T follicular helper cell (primary cell): ENCODE measurements around the gene MLLT10.

ENCODE experiments used
- DNase-seq: peaks from one replicate; pipeline ENCODE4 v3.0.0-alpha.2; 2020; ENCODE audit warnings: low read depth

Gene MLLT10

GRCh38 chr10:21634599-21635365 lies 100.8 kb downstream of the MLLT10 start:
- DNase-seq, result no peak

GRCh38 chr10:21637795-21638194 lies 103.8 kb downstream of the MLLT10 start:
- DNase-seq, result no peak

GRCh38 chr10:21638681-21639080 lies 104.6 kb downstream of the MLLT10 start:
- no peak for DNase-seq

GRCh38 chr10:21648040-21648439 lies 114.0 kb downstream of the MLLT10 start:
- DNase-seq, result no peak

GRCh38 chr10:21649454-21649872 lies 115.4 kb downstream of the MLLT10 start:
- no peak for DNase-seq

GRCh38 chr10:21650353-21650752 lies 116.3 kb downstream of the MLLT10 start:
- DNase-seq, result no peak

GRCh38 chr10:21655236-21655635 lies 121.2 kb downstream of the MLLT10 start:
- DNase-seq, result no peak

- no peak for DNase-seq
Measured at GRCh38 chr10:21655687-21656086, 121.7 kb downstream of the MLLT10 start.

GRCh38 chr10:21661087-21661486 lies 127.1 kb downstream of the MLLT10 start:
- no peak for DNase-seq

GRCh38 chr10:21661935-21662334 lies 127.9 kb downstream of the MLLT10 start:
- no peak for DNase-seq

- DNase-seq, result no peak
Measured at GRCh38 chr10:21662635-21663034, 128.6 kb downstream of the MLLT10 start.

GRCh38 chr10:21668831-21669230 lies 134.8 kb downstream of the MLLT10 start:
- no peak for DNase-seq

- no peak for DNase-seq
Measured at GRCh38 chr10:21670391-21670790, 136.4 kb downstream of the MLLT10 start.

- DNase-seq, result no peak
Measured at GRCh38 chr10:21673668-21674067, 139.6 kb downstream of the MLLT10 start.

GRCh38 chr10:21675157-21675796 lies 141.2 kb downstream of the MLLT10 start:
- DNase-seq, result no peak

- DNase-seq, result no peak
Measured at GRCh38 chr10:21677551-21677950, 143.5 kb downstream of the MLLT10 start.

- DNase-seq, result no peak
Measured at GRCh38 chr10:21681156-21681555, 147.1 kb downstream of the MLLT10 start.

- no peak for DNase-seq
Measured at GRCh38 chr10:21687266-21688008, 153.4 kb downstream of the MLLT10 start.

- DNase-seq, result no peak
Measured at GRCh38 chr10:21688009-21688332, 153.9 kb downstream of the MLLT10 start.

GRCh38 chr10:21688870-21689269 lies 154.8 kb downstream of the MLLT10 start:
- DNase-seq, result no peak

GRCh38 chr10:21689881-21690280 lies 155.8 kb downstream of the MLLT10 start:
- DNase-seq, result no peak

- no peak for DNase-seq
Measured at GRCh38 chr10:21692916-21693315, 158.9 kb downstream of the MLLT10 start.

- no peak for DNase-seq
Measured at GRCh38 chr10:21693418-21693817, 159.4 kb downstream of the MLLT10 start.
